Hepatocyte (in vitro differentiated cells): ENCODE measurements around the gene ANGPT4.

Source experiments
- CTCF ChIP-seq: fragments of 200-600 bp; sonication (generic); IDR thresholded peaks from 2 replicates; pipeline ENCODE4 v1.5.1; 2016; ENCODE audit warnings: antibody characterized with exemption, mild to moderate bottlenecking; ENCODE audit not compliant: poor library complexity
- EZH2 ChIP-seq: fragments of 200-600 bp; sonication (generic); IDR thresholded peaks from 2 replicates; pipeline ENCODE4 v1.6.1; 2016; ENCODE audit warnings: antibody characterized with exemption, mild to moderate bottlenecking, borderline replicate concordance
- EZH2phosphoT487 ChIP-seq: fragments of 200-600 bp; sonication (generic); IDR thresholded peaks from one replicate; pipeline ENCODE4 v1.6.1; 2018; ENCODE audit warnings: antibody characterized with exemption, mild to moderate bottlenecking, low read depth, moderate library complexity; ENCODE audit not compliant: unreplicated experiment, severe bottlenecking

GRCh38 chr20:843912-844311 lies 72.2 kb downstream of the ANGPT4 start:
- TF ChIP-seq CTCF (no peak), EZH2 (no peak), EZH2phosphoT487 (no peak)
